C4-2B (cell line): ENCODE measurements around the gene CFAP58.

Source experiments
- H3K27ac ChIP-seq: fragments of 450-650 bp; 2 replicates; pipeline ENCODE4 v1.5.1; 2017
- CTCF ChIP-seq: fragments of 450-650 bp; conservative IDR thresholded peaks from 2 replicates; pipeline ENCODE4 v1.5.1; 2017; ENCODE audit warnings: mild to moderate bottlenecking
- ZFX ChIP-seq: fragments of 450-650 bp; IDR thresholded peaks from 2 replicates; pipeline ENCODE4 v1.6.1; 2017

Gene CFAP58

GRCh38 chr10:104416851-104417250 is 63.2 kb downstream of the CFAP58 start:
- TF ChIP-seq ZFX (no peak), CTCF (no peak)
- H3K27ac ChIP-seq, result no peak overlapping the region

DNA sequence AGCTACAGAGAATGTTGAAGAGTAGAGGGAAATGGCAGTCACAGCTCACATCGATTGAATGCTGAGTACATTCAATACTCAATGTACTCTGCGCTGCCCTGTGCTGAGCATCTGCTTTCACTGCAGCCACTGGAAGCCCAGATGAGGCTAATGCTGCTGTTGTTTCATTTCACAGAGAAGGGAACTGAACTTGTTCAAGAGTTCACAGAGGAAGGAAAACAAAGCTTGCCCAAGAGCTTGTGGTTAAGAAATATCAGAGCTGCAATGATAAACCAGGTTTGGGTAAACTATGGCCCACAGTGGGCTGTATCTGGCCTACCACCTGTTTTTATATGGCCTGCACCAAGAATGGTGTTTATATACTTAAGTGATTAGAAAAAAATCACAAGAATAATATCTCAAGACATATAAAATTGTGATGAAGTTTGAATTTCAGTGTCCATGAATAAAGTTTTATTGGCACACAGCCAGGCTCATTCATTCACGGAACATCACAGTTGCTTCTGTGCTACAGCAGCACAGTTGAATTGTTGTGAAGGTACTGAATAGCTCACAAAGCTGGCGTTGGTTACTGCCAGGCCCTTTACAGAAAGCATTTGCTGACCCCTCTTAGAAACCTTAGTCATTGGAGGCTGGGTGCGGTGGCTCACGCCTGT is 64.1 kb downstream of the CFAP58 start:
- H3K27ac ChIP-seq, result no peak overlapping the region
- TF ChIP-seq CTCF (no peak), ZFX (no peak)

DNA sequence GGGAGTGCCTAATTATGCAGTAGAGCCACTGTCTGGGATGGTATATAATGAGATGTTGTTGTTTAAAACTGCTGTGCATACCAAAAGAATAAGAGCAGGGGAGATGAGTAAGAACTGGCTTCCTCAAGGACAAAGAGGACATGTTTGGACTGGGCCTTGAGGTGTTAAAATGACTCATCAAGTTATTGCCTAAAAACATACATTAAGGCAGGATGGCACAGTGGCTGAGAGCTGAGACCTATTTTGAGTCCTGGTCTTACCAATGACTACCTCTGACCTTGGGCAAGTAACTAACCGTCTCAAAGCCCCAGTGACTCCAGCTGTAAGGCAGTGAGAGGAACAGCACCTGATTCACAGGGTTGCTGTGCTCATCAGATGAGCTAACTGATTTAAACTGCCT is 71.1 kb downstream of the CFAP58 start:
- H3K27ac ChIP-seq, result no peak overlapping the region
- TF ChIP-seq ZFX, result no peak
- TF ChIP-seq CTCF, result no peak

GRCh38 chr10:104427989-104428388 is 74.4 kb downstream of the CFAP58 start:
- H3K27ac ChIP-seq, result no peak overlapping the region
- TF ChIP-seq CTCF (no peak), ZFX (no peak)

- TF ChIP-seq ZFX (no peak), CTCF (no peak)
These were observed 76.2 kb downstream of the CFAP58 start for GRCh38 chr10:104429846-104430245.

GRCh38 chr10:104430360-104430759 is 76.7 kb downstream of the CFAP58 start:
- no peak overlapping the region for H3K27ac ChIP-seq

More at GRCh38 chr10:104429846-104430245, 76.2 kb downstream of the CFAP58 start:
- no peak overlapping the region for H3K27ac ChIP-seq

DNA sequence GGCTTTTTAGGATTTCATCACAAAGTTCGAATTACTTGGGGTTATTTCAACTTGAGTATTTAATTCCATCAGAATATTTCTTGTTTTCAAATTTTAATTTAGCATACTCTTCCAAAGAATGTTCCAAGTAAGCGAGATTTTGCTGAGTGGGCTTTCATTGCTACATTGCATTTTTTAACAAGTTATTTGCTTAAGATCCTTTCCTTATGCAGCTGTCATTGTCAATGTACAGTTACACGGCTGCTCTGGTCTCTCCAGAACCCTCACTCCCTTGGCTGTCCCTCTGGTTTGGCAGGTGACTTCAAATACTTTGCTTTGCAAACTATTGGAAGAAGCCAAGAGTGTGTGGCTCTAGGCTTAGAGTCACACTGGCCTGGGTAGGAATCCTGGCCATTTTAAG is 80.0 kb downstream of the CFAP58 start:
- TF ChIP-seq ZFX, result no peak
- TF ChIP-seq CTCF, result no peak
- no peak overlapping the region for H3K27ac ChIP-seq

More at GRCh38 chr10:104430360-104430759, 76.7 kb downstream of the CFAP58 start:
- TF ChIP-seq ZFX (no peak), CTCF (no peak)
